GM21360 (cell line): ENCODE data around the gene RYR2.
"Not testable (repeated sequence)": the region's sequence is repeated elsewhere in the genome, so short reads cannot be mapped to it uniquely, and the experiment has no call there.

Source experiments
- ATAC-seq: cut with Tn5 transposase; IDR thresholded peaks from one replicate; pipeline ENCODE4 v1.9.1; 2021; ENCODE audit warnings: mild to moderate bottlenecking, moderate library complexity; ENCODE audit not compliant: unreplicated experiment

Gene RYR2

GRCh38 chr1:237074371-237075117, 32.6 kb downstream of the RYR2 start:
- no peak for ATAC-seq

DNA sequence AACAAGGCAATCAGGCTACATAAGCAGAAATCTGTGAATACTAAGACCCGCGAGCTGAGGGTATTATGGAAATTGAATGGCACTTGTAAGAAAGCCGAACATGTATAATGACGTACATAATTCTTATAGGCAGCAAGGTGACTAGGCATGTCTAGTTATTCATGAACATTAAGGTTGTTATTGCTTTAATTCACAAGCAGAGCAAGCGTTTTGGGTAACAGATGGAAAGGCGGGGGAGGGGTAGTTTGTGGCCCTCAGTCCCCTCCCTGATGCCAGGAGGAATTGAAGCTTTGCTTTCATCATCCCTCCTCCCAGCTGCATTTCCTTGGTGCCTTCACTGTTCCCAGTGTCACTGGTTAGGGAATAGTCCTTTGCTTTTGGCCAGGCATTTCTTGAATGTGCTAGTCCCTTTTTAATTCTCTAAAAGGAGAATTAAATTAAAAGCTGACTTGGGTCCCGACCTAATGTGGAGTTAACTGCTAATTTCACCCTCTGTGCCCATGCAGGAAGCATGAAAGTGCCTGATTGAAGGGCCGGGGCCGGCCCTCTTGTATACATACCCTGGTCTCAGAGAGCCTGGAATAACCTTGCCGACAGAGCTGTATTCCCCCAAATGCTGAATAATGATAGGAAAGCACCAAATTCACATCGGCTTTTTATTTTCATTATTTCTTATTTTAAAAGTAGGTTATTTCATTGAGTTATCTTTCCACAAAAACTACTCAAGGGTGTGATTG, 42.5 kb downstream of the RYR2 start:
- ATAC-seq: no peak

DNA sequence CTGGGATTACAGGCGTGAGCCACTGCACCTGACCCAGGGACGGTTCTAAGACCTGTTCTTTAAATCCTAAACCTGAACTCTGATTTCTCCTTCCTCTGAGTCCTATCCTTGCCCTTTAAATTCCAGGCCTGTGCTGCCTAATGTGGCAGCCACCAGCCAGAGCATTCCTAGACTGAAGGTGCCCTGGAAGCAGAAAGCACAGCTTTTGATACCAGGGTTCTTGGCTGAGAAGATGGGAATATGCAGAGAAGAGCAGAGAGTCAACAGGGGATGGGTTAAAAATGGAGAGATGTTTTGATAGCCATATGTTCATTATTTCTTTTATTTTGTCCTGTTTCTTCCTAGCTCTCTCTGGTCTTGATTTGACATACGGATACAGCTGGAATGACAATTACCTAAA, 49.7 kb downstream of the RYR2 start:
- no peak for ATAC-seq

- no peak for ATAC-seq
Observed at GRCh38 chr1:237093691-237094090, 51.7 kb downstream of the RYR2 start.

- ATAC-seq: no peak
Observed at GRCh38 chr1:237098541-237098940, 56.6 kb downstream of the RYR2 start.

DNA sequence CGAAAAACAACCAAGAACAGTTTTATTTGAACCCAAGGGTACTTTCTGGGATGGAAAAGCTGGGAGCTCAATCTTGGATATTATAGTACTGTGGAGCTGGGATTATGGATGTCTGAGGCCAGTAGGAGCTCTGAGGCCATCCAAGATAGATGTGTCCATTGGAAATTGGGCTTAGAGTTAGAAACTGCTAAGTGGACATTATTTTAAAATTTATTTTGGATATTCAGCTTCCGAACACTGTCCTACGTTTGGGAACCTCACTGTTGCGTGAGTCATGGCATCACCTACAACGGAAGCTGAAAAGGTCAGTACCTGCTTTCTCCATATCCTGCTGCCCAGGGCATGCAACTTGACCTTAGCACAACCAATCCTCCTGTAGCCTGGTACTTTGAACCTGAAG, 61.0 kb downstream of the RYR2 start:
- ATAC-seq: no peak

DNA sequence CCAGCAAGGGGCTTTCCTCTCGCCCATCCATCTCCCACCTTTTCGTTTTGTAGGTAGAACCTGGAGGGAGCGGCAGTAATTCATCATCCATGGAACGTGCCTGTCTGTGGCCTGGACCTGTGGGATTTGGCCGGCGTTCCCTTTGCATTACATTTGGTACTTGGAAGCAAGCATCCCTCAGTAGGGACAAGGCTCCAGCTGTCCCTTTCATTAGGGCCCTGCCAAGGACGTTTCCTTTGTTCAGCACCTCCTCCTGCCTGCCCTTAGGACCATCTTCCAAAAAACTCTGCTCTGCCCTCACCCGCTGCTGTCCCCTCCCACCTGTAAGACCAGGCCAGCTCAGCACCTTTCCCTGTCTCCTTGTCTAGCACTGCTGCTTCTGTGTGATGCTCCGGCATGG, 62.1 kb downstream of the RYR2 start:
- no peak for ATAC-seq

DNA sequence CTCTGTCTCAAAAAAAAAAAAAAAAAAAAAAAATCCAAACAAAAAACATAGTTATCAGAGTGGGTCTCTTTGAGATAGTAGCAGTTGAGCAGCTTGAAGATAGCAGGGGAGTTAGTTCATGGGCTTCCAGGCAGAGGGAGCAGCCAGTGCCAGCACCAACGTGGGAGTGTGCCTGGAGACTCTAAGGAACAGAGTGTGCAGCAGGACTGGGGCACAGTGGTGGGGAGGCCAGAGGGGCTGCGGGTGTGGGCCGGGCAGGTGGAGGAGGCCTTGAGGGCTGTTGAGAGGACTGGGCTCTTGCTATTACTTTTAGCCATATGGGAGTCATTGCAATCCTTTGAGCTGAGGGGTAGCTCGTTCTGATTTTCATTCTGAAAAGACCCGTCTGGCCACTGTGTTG, 63.8 kb downstream of the RYR2 start:
- ATAC-seq: no peak

- ATAC-seq: no peak
Observed at GRCh38 chr1:237108297-237109040, 66.5 kb downstream of the RYR2 start.

DNA sequence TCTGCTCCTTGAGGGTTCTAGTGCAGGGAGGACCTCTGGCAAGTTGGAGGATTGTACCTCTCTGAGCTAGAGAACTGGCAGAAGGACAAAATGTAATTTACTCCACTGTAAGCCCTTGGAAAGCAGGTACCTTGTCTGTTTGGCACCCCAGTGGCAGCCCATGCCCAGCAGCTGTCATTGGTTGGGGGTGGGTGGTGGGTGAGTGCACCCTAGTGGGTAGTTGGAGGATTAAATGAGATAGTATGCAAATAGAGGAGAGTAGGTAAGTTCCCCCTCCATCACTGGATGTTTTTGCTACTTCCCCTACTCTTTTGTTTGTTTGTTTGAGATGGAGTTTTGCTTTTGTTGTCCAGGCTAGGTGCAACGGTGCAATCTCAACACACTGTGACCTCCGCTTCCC, 69.8 kb downstream of the RYR2 start:
- no peak for ATAC-seq

- no peak for ATAC-seq
Observed at GRCh38 chr1:237112663-237113062, 70.7 kb downstream of the RYR2 start.

DNA sequence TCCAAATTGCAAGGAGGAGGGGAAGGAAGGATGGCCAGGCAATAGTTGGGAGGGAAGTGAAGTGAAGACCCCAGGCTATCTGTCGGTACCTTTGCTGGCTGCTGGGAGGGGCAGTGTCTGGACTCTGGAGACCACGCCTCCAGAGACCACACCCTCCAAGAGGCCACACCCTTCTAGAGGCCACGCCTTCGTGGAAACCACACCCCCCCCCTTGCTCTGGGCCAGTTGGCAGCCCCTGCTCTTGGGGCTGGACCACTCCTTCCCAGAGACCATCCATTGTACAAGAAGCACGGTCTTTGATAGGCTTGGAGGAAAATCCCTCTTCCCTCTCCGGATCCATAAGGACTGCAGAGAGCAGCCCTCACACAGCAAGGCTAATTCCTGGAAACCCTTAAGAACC, 73.1 kb downstream of the RYR2 start:
- ATAC-seq: no peak

- no peak for ATAC-seq
Observed at GRCh38 chr1:237119091-237119490, 77.1 kb downstream of the RYR2 start.

DNA sequence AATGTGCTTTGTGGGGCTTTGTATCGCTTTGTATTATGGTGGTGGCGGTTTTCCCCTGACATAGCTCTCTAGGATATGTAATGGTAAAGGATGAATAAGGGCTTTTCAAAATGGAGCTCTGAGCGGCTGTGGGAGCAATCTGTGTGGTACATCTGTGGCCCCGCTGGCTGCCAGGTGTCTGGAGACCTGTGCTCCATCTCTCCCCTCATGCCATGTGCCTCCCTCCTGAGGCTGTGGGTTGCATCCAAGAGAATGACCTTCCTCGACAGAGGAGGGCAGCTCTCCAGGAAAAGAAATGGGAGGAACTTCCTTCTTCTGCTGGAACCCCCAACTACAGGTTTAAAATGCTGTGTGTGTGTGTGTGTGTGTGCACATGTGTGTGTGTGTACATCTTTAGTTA, 78.7 kb downstream of the RYR2 start:
- ATAC-seq: no peak

GRCh38 chr1:237124856-237125462, 83.0 kb downstream of the RYR2 start:
- ATAC-seq: no peak

DNA sequence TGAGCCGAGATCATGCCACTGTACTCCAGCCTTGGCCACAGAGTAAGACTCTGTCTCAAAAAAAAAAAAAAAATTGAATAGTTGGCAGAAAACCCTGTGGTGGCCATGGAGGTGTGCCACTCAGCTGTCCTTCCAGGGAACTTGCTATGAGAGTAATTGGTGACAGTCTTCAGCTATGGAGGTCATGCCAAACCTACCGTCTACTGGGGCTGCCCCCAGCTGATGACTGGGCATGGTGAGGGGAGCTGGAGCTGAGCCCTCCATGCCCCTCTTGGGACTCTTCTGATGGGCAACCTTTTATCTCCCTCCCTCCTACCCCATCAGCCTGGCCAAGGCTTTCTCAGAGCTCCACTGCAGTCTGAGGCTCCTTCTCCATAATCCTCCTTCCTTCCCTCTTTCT, 84.2 kb downstream of the RYR2 start:
- no peak for ATAC-seq

- ATAC-seq: not testable (repeated sequence)
Observed at GRCh38 chr1:237127301-237127700, 85.3 kb downstream of the RYR2 start.

GRCh38 chr1:237133921-237134320, 91.9 kb downstream of the RYR2 start:
- no peak for ATAC-seq

DNA sequence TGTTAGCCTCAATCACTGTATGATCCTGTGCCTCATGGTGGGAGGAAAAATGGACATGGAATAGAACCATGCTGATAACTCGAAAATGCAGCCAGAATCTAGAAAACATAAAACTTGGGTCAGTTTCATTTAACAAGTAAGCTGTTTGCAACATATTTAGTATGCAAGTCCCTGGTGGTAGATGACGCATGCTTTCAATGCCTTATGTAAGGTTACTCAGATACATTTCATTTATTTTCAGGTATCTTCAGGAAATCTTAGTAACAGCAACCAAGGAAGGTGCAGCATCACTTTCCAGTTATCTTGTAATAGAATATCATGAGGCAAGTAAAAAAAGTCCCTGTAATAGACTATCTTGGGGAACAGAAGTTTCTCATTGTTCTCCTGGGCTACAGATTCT, 92.9 kb downstream of the RYR2 start:
- no peak for ATAC-seq

DNA sequence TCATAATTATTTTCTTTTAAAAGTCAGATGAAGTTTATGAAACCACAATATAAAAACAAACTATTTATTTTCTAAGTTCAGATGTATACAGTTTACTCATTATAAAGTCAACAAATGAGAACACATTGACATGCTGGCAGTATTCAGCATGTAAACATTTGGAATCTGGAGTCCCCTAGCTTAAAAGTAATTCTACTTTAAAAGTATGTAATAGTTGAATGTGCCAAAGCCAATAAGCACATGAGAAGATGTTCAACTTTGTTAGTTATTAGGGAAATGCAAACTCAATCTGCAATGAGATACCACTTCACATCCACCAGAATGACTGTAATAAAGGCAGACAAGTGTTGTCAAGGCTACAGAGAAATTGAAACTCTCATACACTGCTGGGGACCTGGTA, 96.6 kb downstream of the RYR2 start:
- no peak for ATAC-seq

DNA sequence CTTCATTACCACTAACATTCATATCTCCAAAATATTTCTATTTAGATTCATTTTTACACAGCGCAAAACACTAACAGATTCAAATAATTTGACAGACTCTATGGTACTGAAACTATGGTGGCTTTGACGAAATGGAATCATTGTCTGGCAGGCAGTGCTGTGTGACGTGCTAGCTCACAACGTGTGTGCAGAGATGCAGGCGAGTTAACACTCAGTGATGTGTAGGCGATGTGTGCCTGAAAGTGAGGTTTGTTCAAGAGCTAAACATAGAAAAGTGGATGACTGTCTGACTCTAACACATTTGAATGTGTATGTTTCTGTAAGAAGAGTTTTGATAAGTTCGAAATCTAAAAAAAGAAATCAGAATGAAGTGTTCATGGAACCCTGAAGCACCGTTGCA, 97.7 kb downstream of the RYR2 start:
- no peak for ATAC-seq
